Smooth muscle cell (in vitro differentiated cells): ENCODE data around the gene MDH1. TPM values are rescaled to one million over a fixed set of nuclear protein-coding genes. Genes with fewer than 3 reads are reported as not detected.

Experiments used
- DNase-seq: peaks from one replicate; lab custom pipeline; 2025; ENCODE audit not compliant: unreplicated experiment; lab: John Stamatoyannopoulos, UW
- H2AFZ ChIP-seq: fragments of 200-600 bp; sonication (generic); 2 replicates; pipeline ENCODE4 v1.6.0; 2016; ENCODE audit warnings: antibody characterized with exemption, low read depth, mild to moderate bottlenecking
- H3F3A ChIP-seq: fragments of 200-600 bp; sonication (generic); 2 replicates; pipeline ENCODE4 v1.6.0; 2017; ENCODE audit warnings: antibody characterized with exemption, low read depth
- H3K27ac ChIP-seq: fragments of 200-600 bp; sonication (generic); 2 replicates; pipeline ENCODE4 v1.5.1; 2016; ENCODE audit warnings: low read depth, mild to moderate bottlenecking
- H3K27me3 ChIP-seq: fragments of 200-600 bp; sonication (generic); 2 replicates; pipeline ENCODE4 v1.6.1; 2016; ENCODE audit warnings: low read depth, mild to moderate bottlenecking
- H3K36me3 ChIP-seq: fragments of 200-600 bp; sonication (generic); 2 replicates; pipeline ENCODE4 v1.5.1; 2016; ENCODE audit warnings: low read depth
- H3K4me1 ChIP-seq: fragments of 200-600 bp; sonication (generic); 2 replicates; pipeline ENCODE4 v1.5.1; 2016; ENCODE audit warnings: low read depth
- H3K4me2 ChIP-seq: fragments of 200-600 bp; sonication (generic); 2 replicates; pipeline ENCODE4 v1.6.0; 2016; ENCODE audit warnings: mild to moderate bottlenecking
- H3K4me3 ChIP-seq: fragments of 200-600 bp; sonication (generic); 2 replicates; pipeline ENCODE4 v1.5.1; 2016; ENCODE audit warnings: mild to moderate bottlenecking
- H3K79me2 ChIP-seq: fragments of 200-600 bp; sonication (generic); 2 replicates; pipeline ENCODE4 v1.6.0; 2016; ENCODE audit warnings: low read depth, mild to moderate bottlenecking
- H3K9ac ChIP-seq: fragments of 200-600 bp; sonication (generic); 2 replicates; pipeline ENCODE4 v1.6.0; 2016; ENCODE audit warnings: low read depth
- H3K9me3 ChIP-seq: fragments of 200-600 bp; sonication (generic); replicated peaks from 2 replicates; pipeline ENCODE4 v1.5.1; 2016; ENCODE audit warnings: low read depth
- H4K20me1 ChIP-seq: fragments of 200-600 bp; sonication (generic); 2 replicates; pipeline ENCODE4 v1.6.0; 2016; ENCODE audit warnings: low read depth
- WGBS: methylation state at CpG from one replicate; pipeline ENCODE4 v1.1.7; 2016; ENCODE audit warnings: low lambda C conversion rate; 5-methylcytosine and 5-hydroxymethylcytosine counted together
- polyA plus RNA-seq: library from polyadenylated mRNA; unstranded; fragments of >200 nt; fragmentation: Nextera tagmentation; extraction: Ambion mirVana; gene quantifications from 2 replicates; pipeline ENCODE4 v1.2.1, GENCODE V29; 2016
- total RNA-seq: library from RNA; depleted of rRNA; stranded (reverse); fragments of >200 nt; gene quantifications from 2 replicates; pipeline ENCODE4 v1.2.3, GENCODE V29; 2014
- TF ChIP-seq, protein P1 (sequence below): fragments of 200-600 bp; sonication (generic); IDR thresholded peaks from 2 replicates; pipeline ENCODE4 v1.5.1; 2017; ENCODE audit warnings: borderline replicate concordance, mild to moderate bottlenecking, antibody characterized with exemption; ENCODE audit not compliant: insufficient read depth, poor library complexity, severe bottlenecking

The MDH1 gene
- total and polyA plus RNA-seq, 2 experiments from 2014 or later: 275 to 290 TPM

DNA sequence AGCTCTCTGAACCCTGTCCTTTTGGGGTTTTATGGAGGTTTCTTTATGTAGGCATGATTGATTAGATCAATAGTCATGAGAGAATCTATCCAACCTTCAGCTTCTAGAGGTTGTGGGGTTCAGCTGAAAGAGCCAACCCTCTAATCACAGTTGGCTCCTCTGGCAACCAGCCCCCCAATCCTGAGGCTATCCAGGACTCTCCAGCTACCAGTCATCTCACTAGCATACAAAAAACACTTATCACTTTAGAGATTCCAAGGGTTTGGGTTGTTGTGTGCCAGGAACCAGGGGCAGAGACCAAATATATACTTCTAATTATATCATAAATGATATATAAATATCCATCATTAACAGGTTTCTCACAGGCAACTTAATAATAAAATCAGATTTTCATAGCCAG lies 12.2 kb upstream of the MDH1 start:
- Histone ChIP-seq H3K36me3 (no peaks in the 10 kb centered on the region), H3K27me3 (no peaks in the 10 kb centered on the region), H3K9me3 (no peaks in the 10 kb centered on the region), H2AFZ (no peak overlapping the region), H3K4me2 (no peak overlapping the region), H3K4me3 (no peak overlapping the region), H3K27ac (no peak overlapping the region), H3F3A (no peaks in the 10 kb centered on the region), H3K9ac (no peak overlapping the region), H4K20me1 (peaks cover 3% of the 10 kb centered on the region), H3K4me1 (no peaks in the 10 kb centered on the region), H3K79me2 (peaks cover 37% of the 10 kb centered on the region)
- TF ChIP-seq, protein P1, sequence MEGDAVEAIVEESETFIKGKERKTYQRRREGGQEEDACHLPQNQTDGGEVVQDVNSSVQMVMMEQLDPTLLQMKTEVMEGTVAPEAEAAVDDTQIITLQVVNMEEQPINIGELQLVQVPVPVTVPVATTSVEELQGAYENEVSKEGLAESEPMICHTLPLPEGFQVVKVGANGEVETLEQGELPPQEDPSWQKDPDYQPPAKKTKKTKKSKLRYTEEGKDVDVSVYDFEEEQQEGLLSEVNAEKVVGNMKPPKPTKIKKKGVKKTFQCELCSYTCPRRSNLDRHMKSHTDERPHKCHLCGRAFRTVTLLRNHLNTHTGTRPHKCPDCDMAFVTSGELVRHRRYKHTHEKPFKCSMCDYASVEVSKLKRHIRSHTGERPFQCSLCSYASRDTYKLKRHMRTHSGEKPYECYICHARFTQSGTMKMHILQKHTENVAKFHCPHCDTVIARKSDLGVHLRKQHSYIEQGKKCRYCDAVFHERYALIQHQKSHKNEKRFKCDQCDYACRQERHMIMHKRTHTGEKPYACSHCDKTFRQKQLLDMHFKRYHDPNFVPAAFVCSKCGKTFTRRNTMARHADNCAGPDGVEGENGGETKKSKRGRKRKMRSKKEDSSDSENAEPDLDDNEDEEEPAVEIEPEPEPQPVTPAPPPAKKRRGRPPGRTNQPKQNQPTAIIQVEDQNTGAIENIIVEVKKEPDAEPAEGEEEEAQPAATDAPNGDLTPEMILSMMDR: no peak
- no peak for DNase-seq

DNA sequence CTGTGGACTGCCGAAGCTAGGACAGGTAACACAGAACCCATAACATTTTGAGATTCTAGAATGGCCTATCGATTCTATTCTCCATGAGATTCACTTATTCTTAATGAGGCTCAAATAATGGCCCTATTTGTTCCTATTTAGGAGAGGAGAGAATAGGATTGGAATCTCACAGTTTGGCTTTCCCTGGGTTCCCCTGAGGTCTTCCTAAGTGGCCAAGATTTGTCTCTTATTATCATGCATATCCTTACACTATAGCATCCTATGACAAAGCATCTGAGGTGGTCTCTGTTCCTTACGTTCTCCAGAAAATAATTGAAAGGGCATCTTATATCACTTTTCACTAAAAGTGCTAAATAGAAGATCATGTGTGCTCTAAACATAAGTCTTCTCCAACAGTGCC lies 10.0 kb upstream of the MDH1 start:
- Histone ChIP-seq H3K4me3 (no peak overlapping the region), H3K27me3 (no peaks in the 10 kb centered on the region), H3K27ac (no peak overlapping the region), H3K9me3 (no peaks in the 10 kb centered on the region), H4K20me1 (peaks cover 3% of the 10 kb centered on the region), H3K36me3 (no peaks in the 10 kb centered on the region), H2AFZ (no peak overlapping the region), H3K4me1 (no peaks in the 10 kb centered on the region), H3K4me2 (no peak overlapping the region), H3F3A (no peaks in the 10 kb centered on the region), H3K79me2 (peaks cover 55% of the 10 kb centered on the region), H3K9ac (no peak overlapping the region)
- WGBS: 98% methylated on average over 3 of the region's 3 CpGs
- TF ChIP-seq, protein P1: no peak
- DNase-seq: no peak

DNA sequence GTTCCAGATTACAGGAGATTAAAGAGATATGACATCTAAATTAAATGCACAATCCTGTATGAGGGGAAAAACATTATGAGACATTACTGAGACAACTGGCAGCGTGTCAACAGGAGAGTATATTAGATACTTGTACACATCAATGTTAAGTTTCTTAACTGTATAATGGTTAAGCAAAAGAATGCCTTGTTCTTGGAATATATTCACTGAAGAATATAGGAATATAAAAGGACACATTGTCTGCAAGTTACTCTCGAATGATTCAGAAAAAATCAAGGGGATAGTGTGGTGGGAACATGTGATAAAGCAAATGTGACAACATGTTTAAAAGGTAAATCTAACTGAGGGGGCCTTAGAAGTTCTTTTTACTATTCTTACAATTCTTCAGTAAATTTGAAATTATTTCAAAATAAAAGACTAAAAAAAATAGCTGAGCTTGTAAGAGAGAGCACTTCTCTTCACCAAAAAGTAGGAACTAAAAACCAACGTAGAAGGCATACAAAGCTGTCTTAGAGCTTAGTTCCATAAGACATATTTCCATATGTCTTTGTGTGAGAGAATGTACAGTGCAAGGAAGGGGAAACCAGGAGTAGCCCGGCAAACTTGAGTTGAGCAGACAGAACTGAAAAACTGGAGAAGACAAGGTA lies 8.0 kb upstream of the MDH1 start:
- Histone ChIP-seq H3K9me3 (no peaks in the 10 kb centered on the region), H3K79me2 (peaks cover 62% of the 10 kb centered on the region), H3K27ac (no peak overlapping the region), H3K36me3 (no peaks in the 10 kb centered on the region), H3F3A (no peaks in the 10 kb centered on the region), H4K20me1 (peaks cover 3% of the 10 kb centered on the region), H3K4me1 (no peaks in the 10 kb centered on the region), H3K4me3 (no peak overlapping the region), H3K27me3 (no peaks in the 10 kb centered on the region), H3K9ac (no peak overlapping the region), H3K4me2 (no peak overlapping the region), H2AFZ (no peak overlapping the region)
- TF ChIP-seq, protein P1: no peak
- 89% methylated on average over 4 of the region's 4 CpGs for WGBS
- no peak for DNase-seq

DNA sequence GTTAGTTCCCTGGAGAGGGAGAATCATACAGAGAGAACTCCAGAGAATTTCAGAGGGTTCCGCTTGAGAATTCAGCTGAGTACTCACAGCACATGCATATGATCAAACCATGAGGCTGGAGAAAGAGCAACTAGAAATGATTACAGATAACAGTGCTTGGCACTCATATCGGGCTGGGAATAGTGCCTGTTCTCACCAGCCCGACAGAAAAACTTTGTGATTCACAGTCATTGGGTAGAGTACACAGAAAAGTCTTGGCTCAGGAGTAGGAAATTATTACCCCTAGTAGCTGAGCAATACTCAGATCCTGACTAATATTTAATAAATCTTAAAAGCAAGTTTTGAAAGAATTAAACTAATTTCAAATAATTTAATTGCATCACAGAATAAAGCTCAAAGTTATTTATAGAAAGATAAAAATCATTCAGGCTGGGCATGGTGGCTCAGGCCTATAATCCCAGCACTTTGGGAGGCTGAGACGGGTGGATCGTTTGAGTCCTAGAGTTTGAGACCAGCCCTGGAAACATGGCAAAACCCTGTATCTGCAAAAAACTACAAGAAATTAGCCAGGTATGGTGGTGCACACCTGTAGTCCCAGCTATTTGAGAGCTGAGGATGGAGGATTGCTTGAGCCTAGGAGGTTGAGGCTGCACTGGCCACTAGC lies 7.3 kb upstream of the MDH1 start:
- Histone ChIP-seq H2AFZ (no peak overlapping the region), H3K4me2 (no peak overlapping the region), H3K4me3 (no peak overlapping the region), H3K9ac (no peak overlapping the region), H3F3A (no peaks in the 10 kb centered on the region), H4K20me1 (peaks cover 3% of the 10 kb centered on the region), H3K36me3 (no peaks in the 10 kb centered on the region), H3K27me3 (no peaks in the 10 kb centered on the region), H3K79me2 (peaks cover 64% of the 10 kb centered on the region), H3K27ac (no peak overlapping the region), H3K4me1 (no peaks in the 10 kb centered on the region), H3K9me3 (no peaks in the 10 kb centered on the region)
- WGBS: 73% methylated on average over 5 of the region's 5 CpGs
- TF ChIP-seq, protein P1: no peak
- DNase-seq: no peak
